IPS-18c (cell line): Measurements from ENCODE around the gene SMPD2.
"Not testable (repeated sequence)": the region's sequence is repeated elsewhere in the genome, so short reads cannot be mapped to it uniquely, and the experiment has no call there.

Source experiments
- H3K4me3 ChIP-seq: 2 replicates; pipeline ENCODE4 v1.7.0; 2013; ENCODE audit warnings: low read depth, mild to moderate bottlenecking, low read length, moderate library complexity; ENCODE audit not compliant: insufficient read depth
- H3K9me3 ChIP-seq: one replicate; pipeline ENCODE4 v1.6.1; 2013; ENCODE audit warnings: mild to moderate bottlenecking, low read length, moderate library complexity; ENCODE audit not compliant: control insufficient read depth, insufficient read depth

The SMPD2 gene

GRCh38 chr6:109454496-109455436 lies 14.2 kb downstream of the SMPD2 start:
- no peaks in the 10 kb centered on the region for H3K9me3 ChIP-seq
- H3K4me3 ChIP-seq, result peak overlapping the region; percentile 82

DNA sequence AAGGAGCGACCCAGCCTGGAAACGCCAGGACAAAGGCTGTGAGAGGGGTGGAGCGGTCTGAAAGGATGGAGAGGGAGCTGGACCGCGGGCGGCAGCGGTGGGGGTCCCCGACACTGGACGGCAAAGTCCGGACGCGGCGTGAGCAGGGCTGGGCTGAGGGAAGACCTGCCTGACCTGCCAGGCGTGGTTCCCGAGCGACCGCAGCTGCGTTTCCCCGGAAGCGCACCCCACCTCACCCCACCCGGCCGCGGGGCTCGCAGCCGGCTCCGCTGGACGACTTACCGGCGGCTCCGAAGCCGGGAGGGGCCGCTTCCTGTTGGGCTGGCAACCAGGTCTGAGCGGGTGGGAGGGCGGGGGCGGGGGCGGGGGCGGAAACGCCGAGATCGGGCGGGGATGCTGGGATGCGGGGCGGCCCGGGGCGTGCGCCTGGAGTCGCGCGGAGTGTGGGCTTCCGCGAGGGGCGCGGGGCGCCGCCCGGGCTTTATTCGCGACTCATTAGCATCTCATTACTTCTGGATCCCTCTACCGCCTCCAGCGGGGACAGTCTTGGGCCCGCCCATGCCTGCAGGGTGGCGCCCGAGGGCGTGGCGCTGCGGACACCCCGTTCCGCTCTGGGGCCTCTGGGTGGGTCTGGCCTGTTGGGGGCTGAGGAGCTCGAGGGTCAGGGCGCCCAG lies 15.1 kb downstream of the SMPD2 start, which contains the start of gene MICAL1:
Gene MICAL1 (minus strand): TSS at position 336 of the 674 bp plus-strand sequence. CDS start 1,576 bp downstream, outside the sequence.
- Histone ChIP-seq H3K4me3 (peak within 1 kb of the TSS; percentile 82), H3K9me3 (no peaks in the 10 kb centered on the region)

DNA sequence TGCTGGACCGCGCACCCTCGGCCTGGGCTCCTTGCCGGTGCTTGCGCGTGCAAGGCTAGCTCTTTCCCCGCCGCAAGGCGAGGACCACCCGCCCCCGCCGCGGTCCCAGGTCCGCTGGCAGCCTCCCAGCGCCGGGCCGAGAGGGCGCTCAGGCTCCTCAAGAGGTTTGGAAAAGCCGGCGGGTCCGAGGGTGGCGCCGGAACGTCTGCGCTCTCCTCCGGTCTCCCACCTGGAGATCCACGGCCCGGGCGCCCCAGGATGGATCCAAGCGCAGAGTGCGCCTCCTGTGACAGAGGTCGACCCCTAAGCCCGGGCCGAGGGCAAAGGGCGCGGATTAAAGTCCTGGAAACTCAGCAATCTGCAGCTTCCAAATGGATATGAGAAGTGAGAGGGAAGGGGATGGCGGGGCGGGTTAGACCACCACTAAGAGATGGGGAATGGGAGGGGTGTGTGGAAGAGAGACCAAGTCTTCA lies 15.6 kb downstream of the SMPD2 start:
- H3K4me3 ChIP-seq, result peak overlapping the region; percentile 82
- H3K9me3 ChIP-seq, result no peaks in the 10 kb centered on the region

- peak overlapping the region; percentile 82; the same call in 1 of the 2 replicates for H3K4me3 ChIP-seq
- H3K9me3 ChIP-seq, result no peaks in the 10 kb centered on the region
These were observed 16.4 kb downstream of the SMPD2 start for GRCh38 chr6:109456710-109457561.

DNA sequence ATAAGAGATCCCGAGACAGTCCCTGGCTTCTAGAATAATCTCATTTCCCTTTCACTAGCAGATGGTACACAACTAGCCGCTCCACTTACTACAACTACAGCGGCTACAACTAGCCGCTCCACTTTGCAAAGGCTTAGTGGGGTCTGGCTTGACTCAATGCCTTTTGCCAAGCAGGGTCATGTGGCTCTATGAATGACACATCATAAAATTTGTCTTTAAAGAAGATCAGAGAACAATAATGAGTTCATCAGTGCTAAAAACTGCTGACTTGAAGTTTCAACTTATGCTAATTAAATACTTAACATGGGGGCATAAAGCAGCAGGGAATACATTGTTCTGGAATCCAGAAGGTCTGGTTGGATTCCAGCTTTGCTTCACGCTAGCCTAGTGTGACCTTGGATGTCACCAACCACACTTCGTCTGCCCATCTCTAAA lies 17.1 kb downstream of the SMPD2 start:
- no peaks in the 10 kb centered on the region for H3K9me3 ChIP-seq
- H3K4me3 ChIP-seq, result no peak overlapping the region

DNA sequence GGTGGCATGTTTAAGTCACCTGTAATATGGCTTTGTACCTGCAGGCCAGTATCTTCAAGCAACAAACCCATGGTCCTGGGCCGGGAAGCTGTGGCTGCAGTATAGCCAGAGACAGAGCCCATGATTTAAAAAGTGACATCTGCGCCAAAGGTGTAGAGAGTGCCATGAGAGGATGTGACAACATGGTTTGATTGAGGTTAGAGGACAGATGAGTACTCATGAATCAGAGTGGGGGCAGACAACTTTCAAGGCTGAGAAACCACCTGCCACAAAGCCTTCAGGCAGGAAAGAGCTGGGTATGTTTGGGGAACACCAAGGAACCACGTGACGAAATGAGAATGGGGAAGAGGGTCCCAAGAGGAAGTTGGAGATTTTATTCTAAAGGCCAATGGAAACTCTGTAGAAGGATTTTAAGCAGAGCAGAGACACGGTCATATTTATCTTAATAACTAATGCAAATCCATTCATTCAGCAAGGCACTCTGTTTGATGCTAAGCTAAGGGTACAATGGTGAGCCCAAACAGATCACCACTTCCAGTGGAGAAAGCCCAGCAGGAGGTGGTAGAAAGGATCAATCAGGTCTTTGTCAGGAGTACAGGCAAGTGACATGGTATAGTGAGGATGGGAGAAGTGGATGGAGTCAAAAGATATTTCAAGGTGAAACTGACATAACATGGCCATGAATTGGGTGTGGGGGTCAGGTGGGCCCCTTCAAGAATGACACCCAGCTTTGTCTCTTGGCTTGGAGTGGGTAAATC lies 18.4 kb downstream of the SMPD2 start:
- Histone ChIP-seq H3K4me3 (no peak overlapping the region), H3K9me3 (no peaks in the 10 kb centered on the region)

- Histone ChIP-seq H3K4me3 (no peak overlapping the region), H3K9me3 (no peaks in the 10 kb centered on the region)
These were observed 19.8 kb downstream of the SMPD2 start for GRCh38 chr6:109460161-109460829.

DNA sequence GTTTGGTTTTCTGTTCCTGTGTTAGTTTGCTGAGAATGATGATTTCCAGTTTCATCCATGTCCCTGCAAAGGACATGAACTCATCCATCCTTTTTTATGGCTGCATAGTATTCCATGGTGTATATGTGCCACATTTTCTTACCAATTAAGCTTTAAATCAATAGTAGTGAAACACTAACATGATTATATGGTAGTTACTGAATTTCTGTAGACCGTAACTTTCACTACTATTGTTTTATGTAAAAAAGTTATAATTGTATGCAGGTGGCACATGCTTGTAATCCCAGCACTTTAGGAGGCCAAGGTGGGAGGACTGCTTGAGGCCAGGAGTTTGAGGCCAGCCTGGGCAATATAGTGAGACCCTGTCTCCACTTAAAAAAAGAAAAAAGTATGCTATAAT lies 20.7 kb downstream of the SMPD2 start:
- not testable (repeated sequence) for H3K9me3 ChIP-seq, H3K4me3 ChIP-seq

DNA sequence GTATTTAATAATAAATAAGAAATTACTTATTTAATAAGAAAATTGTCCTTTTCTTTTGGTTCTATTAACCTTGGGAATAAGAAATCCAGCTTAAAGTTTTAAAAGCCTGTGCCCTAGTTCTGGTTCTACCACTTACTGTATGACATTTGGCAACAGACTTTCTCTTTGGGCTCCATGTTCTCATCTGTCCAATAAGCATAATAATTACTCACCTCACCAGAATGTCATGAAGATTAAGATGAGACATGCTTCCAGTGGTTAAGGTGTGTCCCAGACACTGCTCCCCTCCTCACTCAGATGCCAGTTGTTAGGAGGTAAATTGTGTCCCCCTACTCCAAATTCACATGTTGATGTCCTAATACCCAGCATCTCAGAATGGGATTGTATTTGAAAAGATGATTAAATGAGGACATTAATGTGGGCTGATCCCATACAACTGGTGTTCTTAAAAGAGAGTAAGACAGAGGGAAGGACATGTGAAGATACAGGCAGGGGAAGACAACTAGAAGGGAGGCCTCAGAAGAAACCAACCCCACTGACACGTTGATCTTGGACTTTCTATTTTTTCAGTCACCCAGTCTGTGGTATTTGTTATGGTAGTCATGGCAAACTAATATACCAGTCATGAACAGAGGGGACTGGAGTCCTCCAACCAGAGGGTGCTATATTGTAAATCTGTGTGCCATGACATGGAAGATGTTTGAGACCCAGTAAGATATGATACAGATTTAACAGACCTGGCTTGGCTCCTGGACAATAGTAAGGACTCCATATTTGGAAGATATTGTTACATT lies 21.4 kb downstream of the SMPD2 start:
- Histone ChIP-seq H3K9me3 (no peaks in the 10 kb centered on the region), H3K4me3 (no peak overlapping the region)

DNA sequence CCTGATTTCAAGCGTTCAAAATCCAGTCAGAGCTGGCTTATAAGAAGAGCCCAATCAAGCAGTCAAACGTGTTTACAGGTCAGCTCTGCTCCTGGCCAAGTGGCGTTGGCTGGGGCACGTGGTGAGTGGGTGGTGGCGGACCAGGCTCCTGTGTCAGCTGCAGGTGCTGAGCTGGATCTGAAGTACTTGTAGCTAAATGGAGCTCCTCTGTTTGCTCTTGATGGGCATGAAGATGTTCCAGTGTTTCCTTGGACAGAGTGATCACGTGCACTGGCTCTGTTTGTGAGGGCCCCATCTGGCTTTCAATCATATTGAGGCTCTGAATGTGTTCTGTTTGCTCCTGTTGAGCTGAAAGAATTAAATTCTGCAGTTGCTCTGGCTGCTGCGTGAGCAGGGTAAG lies 25.2 kb downstream of the SMPD2 start:
- H3K4me3 ChIP-seq, result no peak overlapping the region
- H3K9me3 ChIP-seq, result no peaks in the 10 kb centered on the region

- no peaks in the 10 kb centered on the region for H3K9me3 ChIP-seq
- H3K4me3 ChIP-seq, result no peak overlapping the region
These were observed 25.8 kb downstream of the SMPD2 start for GRCh38 chr6:109466212-109466923.

GRCh38 chr6:109467696-109468095 lies 27.2 kb downstream of the SMPD2 start:
- H3K9me3 ChIP-seq, result no peaks in the 10 kb centered on the region
- H3K4me3 ChIP-seq, result no peak overlapping the region

DNA sequence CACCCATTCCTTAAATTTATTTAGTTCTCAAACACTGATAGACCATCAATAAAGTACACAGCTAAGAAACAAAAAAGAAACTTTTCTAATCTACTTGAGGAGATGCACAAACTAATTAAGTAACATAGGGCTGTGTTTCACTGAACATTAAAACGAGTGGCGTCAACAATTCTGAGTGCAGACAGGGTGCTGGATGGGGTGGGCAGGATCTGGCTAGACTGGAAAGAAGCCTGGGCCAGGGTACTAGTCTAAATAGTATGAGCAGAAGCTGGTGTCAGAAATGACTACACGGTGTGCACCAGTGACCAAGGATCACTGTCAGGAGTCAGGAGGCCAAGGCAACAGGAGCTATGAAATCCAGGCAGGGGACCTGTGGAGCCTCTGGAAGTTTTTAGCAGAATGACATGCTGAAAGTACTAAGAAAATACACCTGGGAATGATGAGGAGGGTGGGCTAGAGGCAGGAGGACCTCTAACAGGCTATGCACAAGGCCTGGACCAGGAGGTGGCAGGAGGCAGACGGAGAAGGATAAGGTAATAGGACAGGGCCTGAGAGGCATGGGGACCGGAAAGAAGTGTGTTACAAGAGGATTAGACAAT lies 29.2 kb downstream of the SMPD2 start:
- H3K9me3 ChIP-seq, result no peaks in the 10 kb centered on the region
- no peak overlapping the region for H3K4me3 ChIP-seq

- no peak overlapping the region for H3K4me3 ChIP-seq
- no peaks in the 10 kb centered on the region for H3K9me3 ChIP-seq
These were observed 30.7 kb downstream of the SMPD2 start for GRCh38 chr6:109471105-109471810.
